ENCODE results near the gene ARAP1. TPM values are rescaled to one million over a fixed set of nuclear protein-coding genes. Genes with fewer than 3 reads are reported as not detected.

Gene ARAP1
- total and polyA plus RNA-seq, 2 donors (not counting 3 experiments of a cell fraction or from before 2014, with no cell fraction given) = 36.8 to 66.2 TPM

GRCh38 chr11:72739240-72740059 lies 12.8 kb downstream of the ARAP1 start:
- Histone ChIP-seq H3K9me1 (replicated peaks; ENCODE audit: control insufficient read depth, extremely low read depth, insufficient read depth, low read length) (no peaks in the 10 kb centered on the region), H4K20me1 (replicated peaks; ENCODE audit: control insufficient read depth, extremely low read depth, insufficient read depth, low read length) (no peaks in the 10 kb centered on the region), H3K9ac (replicated peaks; ENCODE audit: extremely low read depth, insufficient read depth, low read length) (no peak overlapping the region), H3K4me3 (replicated peaks in 1 of 3; ENCODE audit: insufficient read depth in 1 of 3, low read depth in 1 of 3, low read length in 3 of 3) (no peak overlapping the region), H3K79me2 (ENCODE audit: control insufficient read depth, insufficient read depth, low read length) (peaks cover 2% of the 10 kb centered on the region), H3K36me3 (ENCODE audit: control insufficient read depth in 2 of 2, extremely low read depth in 1 of 2, insufficient read depth in 2 of 2, low read length in 2 of 2) (no peaks in the 10 kb centered on the region), H2AFZ (ENCODE audit: low read depth, low read length) (no peak overlapping the region), H3K4me1 (ENCODE audit: control insufficient read depth, extremely low read depth, insufficient read depth, low read length) (peaks cover 20% of the 10 kb centered on the region), H3K27me3 (ENCODE audit: control insufficient read depth in 2 of 2, insufficient read depth in 2 of 2, low read length in 2 of 2) (no peaks in the 10 kb centered on the region), H3K4me2 (ENCODE audit: insufficient read depth, low read length) (no peak overlapping the region), H3K9me3 (replicated peaks; ENCODE audit: control insufficient read depth, insufficient read depth, low read length) (no peaks in the 10 kb centered on the region), H3K27ac (ENCODE audit: insufficient read depth, low read depth, low read length) (no peak overlapping the region)
- no TSS peak for BruUV-seq (replicated peaks)
- intact Hi-C loops (cut with micrococcal nuclease) (no loop called here), dilution Hi-C loops (cut with MboI; ENCODE audit: extremely low pct_ligation_motif_present, low sequenced_read_pairs) (no loop called here)
- ChIA-PET CTCF (interaction anchor here (1.0 to 1.8 kb wide), 3 partner anchors 8 to 32 kb away, joined by 4 to 5 read pairs (median 4); no protein-coding TSS in a partner anchor), POLR2A (no interaction called here)
- FAIRE-seq = no peak
- no peak for DNase-seq (ENCODE audit: low read depth, low spot score)
- TF ChIP-seq MYC (IDR thresholded peaks at IDR 0.05; ENCODE audit: low read depth, low read length) (no peak), POLR2A (IDR thresholded peaks at IDR 0.05; ENCODE audit: low read depth, low read length) (no peak), EZH2 (IDR thresholded peaks at IDR 0.05; ENCODE audit: borderline replicate concordance, low read depth, low read length, severe bottlenecking) (no peak), POLR2AphosphoS5 (IDR thresholded peaks at IDR 0.05; ENCODE audit: insufficient read depth, low read depth, low read length) (no peak), CTCF (IDR thresholded peaks at IDR 0.05; ENCODE audit: extremely low read depth in 1 of 2, insufficient read depth in 1 of 2, low read depth in 1 of 2, low read length in 2 of 2) (no peak)
